ENCODE results near the gene STON1. TPM values are rescaled to one million over a fixed set of nuclear protein-coding genes. Genes with fewer than 3 reads are reported as not detected.
A peak's percentile ranks its signal among the peaks of the same experiment; 100 is the strongest.

Gene STON1
- total RNA-seq, 1 donor from 2014 or later = 36.5 TPM

GRCh38 chr2:48508461-48509124 lies 21.4 kb upstream of the STON1 start:
- no peak for DNase-seq (ENCODE audit: low spot score in 2 of 2, unreplicated experiment in 2 of 2)
- no peaks in the 10 kb centered on the region for H3K9me3 Mint-ChIP-seq
- peaks cover 25% of the 10 kb centered on the region for H3K36me3 Mint-ChIP-seq
- H3K27me3 Mint-ChIP-seq (ENCODE audit: low read depth) = no peaks in the 10 kb centered on the region
- H3K27ac Mint-ChIP-seq = peak overlapping the region; percentile 64
- peaks cover 18% of the 10 kb centered on the region for H3K4me1 Mint-ChIP-seq
- no peak overlapping the region for H3K4me3 Mint-ChIP-seq
- no peak for TF ChIP-seq CTCF (IDR thresholded peaks at IDR 0.05; ENCODE audit: unreplicated experiment)

- H3K9me3 Mint-ChIP-seq = no peaks in the 10 kb centered on the region
- H3K4me1 Mint-ChIP-seq = peaks cover 20% of the 10 kb centered on the region
- peak overlapping the region; percentile 62 for H3K27ac Mint-ChIP-seq
- H3K36me3 Mint-ChIP-seq = peaks cover 30% of the 10 kb centered on the region
- no peak for TF ChIP-seq CTCF (IDR thresholded peaks at IDR 0.05; ENCODE audit: unreplicated experiment)
- no peak for DNase-seq (ENCODE audit: low spot score in 2 of 2, unreplicated experiment in 2 of 2)
- H3K4me3 Mint-ChIP-seq = no peak overlapping the region
- H3K27me3 Mint-ChIP-seq (ENCODE audit: low read depth) = no peaks in the 10 kb centered on the region
These were observed 19.6 kb upstream of the STON1 start for GRCh38 chr2:48510329-48510728.

- no peak for TF ChIP-seq CTCF (IDR thresholded peaks at IDR 0.05; ENCODE audit: unreplicated experiment)
- DNase-seq (ENCODE audit: low spot score in 2 of 2, unreplicated experiment in 2 of 2) = no peak
These were observed 18.0 kb upstream of the STON1 start for GRCh38 chr2:48511849-48512470.

GRCh38 chr2:48512571-48512970 lies 17.4 kb upstream of the STON1 start:
- no peaks in the 10 kb centered on the region for H3K27me3 Mint-ChIP-seq (ENCODE audit: low read depth)
- peaks cover 23% of the 10 kb centered on the region for H3K4me1 Mint-ChIP-seq
- H3K9me3 Mint-ChIP-seq = no peaks in the 10 kb centered on the region
- H3K36me3 Mint-ChIP-seq = peaks cover 33% of the 10 kb centered on the region
- no peak for DNase-seq (ENCODE audit: low spot score in 2 of 2, unreplicated experiment in 2 of 2)
- H3K27ac Mint-ChIP-seq = peak overlapping the region; percentile 32
- TF ChIP-seq CTCF (IDR thresholded peaks at IDR 0.05; ENCODE audit: unreplicated experiment) = no peak
- no peak overlapping the region for H3K4me3 Mint-ChIP-seq

More at GRCh38 chr2:48511849-48512470, 18.0 kb upstream of the STON1 start:
- Mint-ChIP-seq H3K27me3 (ENCODE audit: low read depth) (no peaks in the 10 kb centered on the region), H3K4me3 (no peak overlapping the region), H3K4me1 (peaks cover 23% of the 10 kb centered on the region), H3K27ac (no peak overlapping the region), H3K9me3 (no peaks in the 10 kb centered on the region), H3K36me3 (peaks cover 33% of the 10 kb centered on the region)

GRCh38 chr2:48514348-48515003 lies 15.5 kb upstream of the STON1 start:
- Mint-ChIP-seq H3K36me3 (peaks cover 37% of the 10 kb centered on the region), H3K4me3 (no peak overlapping the region), H3K4me1 (peaks cover 17% of the 10 kb centered on the region), H3K27me3 (ENCODE audit: low read depth) (no peaks in the 10 kb centered on the region), H3K9me3 (no peaks in the 10 kb centered on the region), H3K27ac (peak overlapping the region; percentile 64)
- TF ChIP-seq CTCF (IDR thresholded peaks at IDR 0.05; ENCODE audit: unreplicated experiment) = no peak
- DNase-seq (ENCODE audit: low spot score in 2 of 2, unreplicated experiment in 2 of 2) = no peak
